Esophagus (tissue), 2 donors: ENCODE results near the gene BEND2. TPM values are rescaled to one million over a fixed set of nuclear protein-coding genes. Genes with fewer than 3 reads are reported as not detected.

Experiments used
- H3K27ac ChIP-seq, 2 donors: one replicate each; pipeline ENCODE4 v1.5.1; 2013; ENCODE audit warnings: low read depth in 2 of 2, mild to moderate bottlenecking in 2 of 2, inconsistent platforms in 1 of 2, low read length in 1 of 2, moderate library complexity in 1 of 2
- H3K27me3 ChIP-seq, 2 donors: one replicate each; pipeline ENCODE4 v1.6.1; 2013; ENCODE audit warnings: low read length in 2 of 2, control low read depth in 1 of 2, mild to moderate bottlenecking in 1 of 2; ENCODE audit not compliant: insufficient read depth in 2 of 2, control insufficient read depth in 1 of 2
- H3K36me3 ChIP-seq, 2 donors: one replicate each; pipeline ENCODE4 v1.6.1; 2013; ENCODE audit warnings: low read length in 1 of 2; ENCODE audit not compliant: control insufficient read depth in 2 of 2, insufficient read depth in 2 of 2
- H3K4me1 ChIP-seq, 2 donors: one replicate each; pipeline ENCODE4 v1.6.1; 2013; ENCODE audit warnings: low read length in 1 of 2; ENCODE audit not compliant: control insufficient read depth in 2 of 2, insufficient read depth in 2 of 2
- H3K4me3 ChIP-seq, 2 donors: one replicate each; pipeline ENCODE4 v1.5.1; 2013; ENCODE audit warnings: low read length in 2 of 2, mild to moderate bottlenecking in 2 of 2, low read depth in 1 of 2, moderate library complexity in 1 of 2
- H3K9me3 ChIP-seq, 2 donors: one replicate each; pipeline ENCODE4 v1.6.1; 2013; ENCODE audit warnings: mild to moderate bottlenecking in 2 of 2, low read depth in 1 of 2, low read length in 1 of 2, moderate library complexity in 1 of 2; ENCODE audit not compliant: control insufficient read depth in 2 of 2, insufficient read depth in 1 of 2
- WGBS, 2 donors: extraction: QIAGEN DNeasy Blood & Tissue Kit; methylation state at CpG; one replicate each; pipeline ENCODE4 v1.1.7; 2013; 5-methylcytosine and 5-hydroxymethylcytosine counted together
- polyA plus RNA-seq, 2 donors: library from polyadenylated mRNA; stranded (reverse); fragments of 200-250 nt; gene quantifications; one replicate each; pipeline ENCODE4 v1.2.3, GENCODE V29; 2013
- donor health status: healthy with polysubstance abuse.
- donor health status: Bipolar disorder and iron deficiency.

The BEND2 gene
- polyA plus RNA-seq, 2 donors = not detected

- Histone ChIP-seq H3K4me3 (no peak overlapping the region), H3K27me3 (no peaks in the 10 kb centered on the region), H3K4me1 (no peaks in the 10 kb centered on the region), H3K27ac (no peak overlapping the region), H3K9me3 (no peaks in the 10 kb centered on the region), H3K36me3 (no peaks in the 10 kb centered on the region)
- WGBS, 2 donors = 74 to 82% methylated on average over 4 of the region's 4 CpGs
Measured at GRCh38 chrX:18179446-18179845, 41.2 kb downstream of the BEND2 start.

DNA sequence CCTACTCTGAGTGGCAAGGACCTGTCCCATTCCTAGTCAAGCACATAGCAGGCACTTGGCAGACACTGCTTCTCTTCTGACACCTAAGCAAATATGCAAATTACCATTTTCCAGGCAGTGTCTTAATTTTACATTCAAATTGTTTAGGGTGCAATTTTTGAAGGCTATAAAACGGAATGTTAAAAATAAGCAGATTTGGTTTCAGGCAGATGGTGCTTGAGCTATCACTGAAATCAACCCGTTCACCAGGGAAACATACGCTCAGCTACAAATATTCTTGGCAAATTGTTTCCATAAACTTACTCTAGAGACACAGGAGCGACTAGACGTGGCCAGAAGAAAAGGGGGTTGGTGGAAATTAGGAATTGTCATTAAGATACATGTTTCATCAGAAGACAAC lies 45.7 kb downstream of the BEND2 start:
- Histone ChIP-seq H3K4me1 (no peaks in the 10 kb centered on the region), H3K36me3 (no peaks in the 10 kb centered on the region), H3K27ac (no peak overlapping the region), H3K9me3 (no peaks in the 10 kb centered on the region), H3K4me3 (no peak overlapping the region), H3K27me3 (no peaks in the 10 kb centered on the region)
- 62 to 68% methylated on average over 5 of the region's 5 CpGs for WGBS, 2 donors

GRCh38 chrX:18174209-18174608 lies 46.5 kb downstream of the BEND2 start:
- Histone ChIP-seq H3K4me1 (no peaks in the 10 kb centered on the region), H3K9me3 (no peaks in the 10 kb centered on the region), H3K27ac (no peak overlapping the region), H3K36me3 (no peaks in the 10 kb centered on the region), H3K4me3 (no peak overlapping the region), H3K27me3 (no peaks in the 10 kb centered on the region)
- 88% methylated on average over 7 of the region's 7 CpGs for WGBS, 2 donors

DNA sequence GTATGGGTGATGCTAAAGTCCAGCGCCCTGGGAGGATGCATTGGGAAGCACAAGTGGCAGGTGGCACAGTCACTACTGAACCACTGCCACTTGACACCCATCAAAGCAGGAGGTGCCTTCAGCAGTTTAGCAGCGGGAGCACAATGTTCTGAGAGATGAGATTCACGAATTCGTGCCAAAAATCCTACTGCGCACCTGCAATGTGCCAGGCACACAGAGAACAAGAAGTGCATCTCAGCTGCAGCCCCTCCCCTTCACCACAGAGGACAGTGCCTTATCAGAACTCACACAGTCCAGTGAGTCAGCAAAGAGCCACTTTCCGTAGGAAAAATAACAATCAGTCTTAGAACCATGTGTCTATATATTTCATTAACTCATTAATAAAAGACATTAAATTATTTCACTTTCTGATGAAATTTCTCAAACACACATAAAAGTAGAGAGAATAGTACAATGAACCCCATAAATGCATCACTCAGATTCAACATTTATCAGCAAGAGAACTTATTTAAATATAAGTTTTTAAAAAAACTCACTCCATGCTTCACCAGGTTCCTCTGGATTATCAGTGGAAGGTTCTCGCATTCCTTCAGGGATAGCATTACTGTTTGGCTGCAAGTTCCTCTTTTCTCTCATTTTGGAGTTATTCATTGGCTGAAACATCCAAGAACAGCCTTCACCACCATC lies 47.0 kb downstream of the BEND2 start:
- Histone ChIP-seq H3K9me3 (no peaks in the 10 kb centered on the region), H3K4me3 (no peak overlapping the region), H3K36me3 (no peaks in the 10 kb centered on the region), H3K4me1 (no peaks in the 10 kb centered on the region), H3K27ac (no peak overlapping the region), H3K27me3 (no peaks in the 10 kb centered on the region)
- WGBS, 2 donors = 64 to 67% methylated on average over 7 of the region's 7 CpGs

GRCh38 chrX:18172970-18173369 lies 47.7 kb downstream of the BEND2 start:
- Histone ChIP-seq H3K4me3 (no peak overlapping the region), H3K9me3 (no peaks in the 10 kb centered on the region), H3K36me3 (no peaks in the 10 kb centered on the region), H3K4me1 (no peaks in the 10 kb centered on the region), H3K27ac (no peak overlapping the region), H3K27me3 (no peaks in the 10 kb centered on the region)
- WGBS, 2 donors = 79 to 81% methylated on average over 4 of the region's 4 CpGs

GRCh38 chrX:18170910-18171309 lies 49.8 kb downstream of the BEND2 start:
- Histone ChIP-seq H3K9me3 (no peaks in the 10 kb centered on the region), H3K4me1 (no peaks in the 10 kb centered on the region), H3K27me3 (no peaks in the 10 kb centered on the region), H3K4me3 (no peak overlapping the region), H3K36me3 (no peaks in the 10 kb centered on the region), H3K27ac (no peak overlapping the region)
- WGBS, 2 donors = 68 to 75% methylated on average over 6 of the region's 6 CpGs

DNA sequence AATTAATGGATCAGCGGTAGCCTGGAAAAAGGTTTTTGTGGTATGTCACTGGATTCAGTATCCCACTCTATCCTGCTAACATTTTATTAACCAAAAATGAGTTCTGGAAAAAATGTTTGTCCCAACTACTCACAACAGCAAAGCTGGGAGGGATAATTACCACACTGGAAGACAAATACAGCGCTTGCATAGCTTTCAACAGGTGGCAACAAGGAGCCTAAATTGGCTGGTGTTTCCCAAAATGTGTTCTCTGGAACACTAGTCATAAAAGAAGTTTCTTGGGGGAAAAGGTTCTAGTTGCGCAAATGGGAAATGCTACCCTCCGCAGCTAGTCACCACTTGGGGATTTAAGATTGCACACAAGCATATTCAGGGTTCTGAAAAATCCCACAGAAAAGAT lies 54.6 kb downstream of the BEND2 start:
- Histone ChIP-seq H3K36me3 (no peaks in the 10 kb centered on the region), H3K9me3 (no peaks in the 10 kb centered on the region), H3K27ac (no peak overlapping the region), H3K4me1 (no peaks in the 10 kb centered on the region), H3K4me3 (no peak overlapping the region), H3K27me3 (no peaks in the 10 kb centered on the region)
- 95% methylated on average over 4 of the region's 4 CpGs for WGBS, 2 donors

DNA sequence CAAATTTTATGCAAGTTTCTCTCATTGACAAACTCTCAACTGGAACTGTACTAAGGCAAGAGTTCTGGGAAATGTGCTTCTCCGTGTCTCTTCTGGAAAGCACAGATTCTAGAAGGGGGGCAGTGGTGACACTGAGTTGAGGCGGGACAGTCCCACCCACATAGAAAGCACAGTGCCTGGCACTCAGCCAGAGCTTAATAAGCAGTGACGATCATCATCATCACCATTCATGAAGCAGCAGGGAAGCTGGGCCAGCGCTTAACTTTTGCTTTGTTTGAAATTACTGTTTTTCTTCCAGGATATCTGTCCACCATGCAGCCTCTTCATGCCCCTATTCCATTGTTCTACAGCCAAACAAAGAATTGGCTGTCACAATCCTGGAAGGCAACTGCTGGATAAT lies 60.3 kb downstream of the BEND2 start:
- no peak overlapping the region for H3K4me3 ChIP-seq
- no peaks in the 10 kb centered on the region for H3K9me3 ChIP-seq
- H3K36me3 ChIP-seq = no peaks in the 10 kb centered on the region
- H3K27me3 ChIP-seq = no peaks in the 10 kb centered on the region
- 54 to 64% methylated on average over 4 of the region's 4 CpGs for WGBS, 2 donors
- H3K27ac ChIP-seq = no peak overlapping the region
- H3K4me1 ChIP-seq = no peaks in the 10 kb centered on the region

- no peaks in the 10 kb centered on the region for H3K27me3 ChIP-seq
- H3K4me1 ChIP-seq = no peaks in the 10 kb centered on the region
- H3K4me3 ChIP-seq = no peak overlapping the region
- H3K27ac ChIP-seq = no peak overlapping the region
- WGBS, 2 donors = 76 to 86% methylated on average over 2 of the region's 2 CpGs
- no peaks in the 10 kb centered on the region for H3K9me3 ChIP-seq
- no peaks in the 10 kb centered on the region for H3K36me3 ChIP-seq
Measured at GRCh38 chrX:18158963-18159362, 61.7 kb downstream of the BEND2 start.

DNA sequence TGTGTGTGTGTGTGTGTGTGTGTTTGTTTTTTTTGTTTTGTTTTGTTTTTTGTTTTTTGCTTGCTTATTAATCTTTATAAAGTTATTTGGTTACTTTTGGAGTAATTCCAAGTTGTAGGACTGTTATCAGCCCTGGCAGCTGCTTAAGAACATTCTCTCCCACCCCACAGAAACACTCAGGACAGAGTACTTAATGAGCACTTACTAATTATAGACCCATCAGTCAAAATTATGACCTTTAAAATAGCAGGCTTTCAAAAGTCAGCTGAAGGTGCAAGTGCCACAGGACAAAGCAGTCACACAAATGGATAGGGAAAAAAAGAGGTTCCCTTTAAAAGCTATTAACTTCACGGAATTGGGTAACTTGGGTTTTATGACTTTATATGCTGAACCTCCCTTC lies 69.0 kb downstream of the BEND2 start:
- 65 to 86% methylated on average over 1 of the region's 1 CpG for WGBS, 2 donors
- Histone ChIP-seq H3K4me3 (no peak overlapping the region), H3K27me3 (no peaks in the 10 kb centered on the region), H3K27ac (no peak overlapping the region), H3K4me1 (no peaks in the 10 kb centered on the region), H3K9me3 (no peaks in the 10 kb centered on the region), H3K36me3 (no peaks in the 10 kb centered on the region)
